ENCODE measurements around the gene PHETA1. TPM values are rescaled to one million over a fixed set of nuclear protein-coding genes. Genes with fewer than 3 reads are reported as not detected.

PHETA1 gene
- total and polyA plus RNA-seq, 2 of the 13 experiments (the other 11 are each of a cell fraction or from before 2014, with no cell fraction given): 11.3 to 20.8 TPM

DNA sequence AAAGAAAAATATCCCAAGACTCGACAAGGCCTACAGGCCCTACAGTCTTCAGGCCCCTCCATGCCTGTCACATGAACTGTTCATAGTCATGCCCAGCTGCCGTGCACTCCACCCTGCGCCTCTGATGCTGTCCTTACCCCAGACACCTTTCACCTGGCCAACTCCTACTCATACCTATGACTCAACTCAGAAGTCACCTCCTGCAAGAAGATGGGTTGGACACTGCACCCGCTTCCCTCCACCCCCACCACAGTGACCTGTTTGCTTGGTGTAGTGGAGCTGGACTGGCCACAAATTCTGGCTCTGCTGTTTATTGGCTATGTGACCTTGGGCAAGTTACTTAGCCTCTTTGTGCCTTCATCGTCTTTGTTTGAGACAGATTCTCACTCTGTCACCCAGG, 56.2 kb downstream of the PHETA1 start:
- no peak overlapping the region for H3K4me3 ChIP-seq (replicated peaks in 1 of 3; ENCODE audit: insufficient read depth in 1 of 3, low read depth in 2 of 3, low read length in 3 of 3)
- ATAC-seq (no peak), DNase-seq (ENCODE audit: low spot score) (no peak), FAIRE-seq (no peak)
- H3K4me1 ChIP-seq (ENCODE audit: insufficient read depth, low read length): no peaks in the 10 kb centered on the region
- no peak overlapping the region for H3K27ac ChIP-seq (ENCODE audit: extremely low read length, insufficient read depth, low read length)
- ChIA-PET CTCF (ENCODE audit: low intra/inter-chr PET ratio, low total read pairs) (no interaction called here), POLR2A (no interaction called here)
- H3K79me2 ChIP-seq (ENCODE audit: insufficient read depth, low read length): no peaks in the 10 kb centered on the region
- no peaks in the 10 kb centered on the region for H3K36me3 ChIP-seq (replicated peaks in 1 of 2; ENCODE audit: control insufficient read depth in 1 of 2, insufficient read depth in 2 of 2, low read length in 2 of 2)
- intact Hi-C loops (cut with micrococcal nuclease; ENCODE audit: unreplicated experiment): loop anchor here (1.0 to 5.0 kb wide), 2 partner anchors 288 to 375 kb away; no protein-coding TSS in a partner anchor
- H3K9ac ChIP-seq (ENCODE audit: insufficient read depth, low read depth, low read length): no peak overlapping the region
- TF ChIP-seq GLI4 (CRISPR knock-in tag; IDR thresholded peaks at IDR 0.05; ENCODE audit: borderline replicate concordance): no peak
- no peak for TF ChIP-seq ZNF367 (CRISPR knock-in tag; IDR thresholded peaks at IDR 0.05; ENCODE audit: borderline replicate concordance)
- TF ChIP-seq ZBTB38 (CRISPR knock-in tag; IDR thresholded peaks at IDR 0.05): no peak
- no peak for TF ChIP-seq RAD51 (IDR thresholded peaks at IDR 0.05; ENCODE audit: borderline replicate concordance)
- no peak for TF ChIP-seq HCFC1 (IDR thresholded peaks at IDR 0.05; ENCODE audit: low read depth, low read length)
- no peak for TF ChIP-seq ZNF235 (CRISPR knock-in tag; IDR thresholded peaks at IDR 0.05; ENCODE audit: borderline replicate concordance)
- no peak for TF ChIP-seq ZNF337 (CRISPR knock-in tag; IDR thresholded peaks at IDR 0.05; ENCODE audit: borderline replicate concordance, low read depth)
- TF ChIP-seq, protein P1, sequence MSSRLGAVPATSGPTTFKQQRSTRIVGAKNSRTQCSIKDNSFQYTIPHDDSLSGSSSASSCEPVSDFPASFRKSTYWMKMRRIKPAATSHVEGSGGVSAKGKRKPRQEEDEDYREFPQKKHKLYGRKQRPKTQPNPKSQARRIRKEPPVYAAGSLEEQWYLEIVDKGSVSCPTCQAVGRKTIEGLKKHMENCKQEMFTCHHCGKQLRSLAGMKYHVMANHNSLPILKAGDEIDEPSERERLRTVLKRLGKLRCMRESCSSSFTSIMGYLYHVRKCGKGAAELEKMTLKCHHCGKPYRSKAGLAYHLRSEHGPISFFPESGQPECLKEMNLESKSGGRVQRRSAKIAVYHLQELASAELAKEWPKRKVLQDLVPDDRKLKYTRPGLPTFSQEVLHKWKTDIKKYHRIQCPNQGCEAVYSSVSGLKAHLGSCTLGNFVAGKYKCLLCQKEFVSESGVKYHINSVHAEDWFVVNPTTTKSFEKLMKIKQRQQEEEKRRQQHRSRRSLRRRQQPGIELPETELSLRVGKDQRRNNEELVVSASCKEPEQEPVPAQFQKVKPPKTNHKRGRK (CRISPR knock-in tag; IDR thresholded peaks at IDR 0.05): no peak
- TF ChIP-seq SKI (IDR thresholded peaks at IDR 0.05; ENCODE audit: partially characterized antibody): no peak
- TF ChIP-seq, protein P2, sequence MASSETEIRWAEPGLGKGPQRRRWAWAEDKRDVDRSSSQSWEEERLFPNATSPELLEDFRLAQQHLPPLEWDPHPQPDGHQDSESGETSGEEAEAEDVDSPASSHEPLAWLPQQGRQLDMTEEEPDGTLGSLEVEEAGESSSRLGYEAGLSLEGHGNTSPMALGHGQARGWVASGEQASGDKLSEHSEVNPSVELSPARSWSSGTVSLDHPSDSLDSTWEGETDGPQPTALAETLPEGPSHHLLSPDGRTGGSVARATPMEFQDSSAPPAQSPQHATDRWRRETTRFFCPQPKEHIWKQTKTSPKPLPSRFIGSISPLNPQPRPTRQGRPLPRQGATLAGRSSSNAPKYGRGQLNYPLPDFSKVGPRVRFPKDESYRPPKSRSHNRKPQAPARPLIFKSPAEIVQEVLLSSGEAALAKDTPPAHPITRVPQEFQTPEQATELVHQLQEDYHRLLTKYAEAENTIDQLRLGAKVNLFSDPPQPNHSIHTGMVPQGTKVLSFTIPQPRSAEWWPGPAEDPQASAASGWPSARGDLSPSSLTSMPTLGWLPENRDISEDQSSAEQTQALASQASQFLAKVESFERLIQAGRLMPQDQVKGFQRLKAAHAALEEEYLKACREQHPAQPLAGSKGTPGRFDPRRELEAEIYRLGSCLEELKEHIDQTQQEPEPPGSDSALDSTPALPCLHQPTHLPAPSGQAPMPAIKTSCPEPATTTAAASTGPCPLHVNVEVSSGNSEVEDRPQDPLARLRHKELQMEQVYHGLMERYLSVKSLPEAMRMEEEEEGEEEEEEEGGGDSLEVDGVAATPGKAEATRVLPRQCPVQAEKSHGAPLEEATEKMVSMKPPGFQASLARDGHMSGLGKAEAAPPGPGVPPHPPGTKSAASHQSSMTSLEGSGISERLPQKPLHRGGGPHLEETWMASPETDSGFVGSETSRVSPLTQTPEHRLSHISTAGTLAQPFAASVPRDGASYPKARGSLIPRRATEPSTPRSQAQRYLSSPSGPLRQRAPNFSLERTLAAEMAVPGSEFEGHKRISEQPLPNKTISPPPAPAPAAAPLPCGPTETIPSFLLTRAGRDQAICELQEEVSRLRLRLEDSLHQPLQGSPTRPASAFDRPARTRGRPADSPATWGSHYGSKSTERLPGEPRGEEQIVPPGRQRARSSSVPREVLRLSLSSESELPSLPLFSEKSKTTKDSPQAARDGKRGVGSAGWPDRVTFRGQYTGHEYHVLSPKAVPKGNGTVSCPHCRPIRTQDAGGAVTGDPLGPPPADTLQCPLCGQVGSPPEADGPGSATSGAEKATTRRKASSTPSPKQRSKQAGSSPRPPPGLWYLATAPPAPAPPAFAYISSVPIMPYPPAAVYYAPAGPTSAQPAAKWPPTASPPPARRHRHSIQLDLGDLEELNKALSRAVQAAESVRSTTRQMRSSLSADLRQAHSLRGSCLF (CRISPR knock-in tag; IDR thresholded peaks at IDR 0.05; ENCODE audit: borderline replicate concordance): no peak
- in situ Hi-C loops (cut with HindIII; ENCODE audit: extremely low pct_ligation_motif_present, low pct_unique_long_range_greater_than_20kb): loop anchor here (10.0 kb wide), 1 partner anchor 378 kb away; no protein-coding TSS in a partner anchor
- no peaks in the 10 kb centered on the region for H4K20me1 ChIP-seq (ENCODE audit: insufficient read depth, low read length)
- no peak overlapping the region for H3K4me2 ChIP-seq (ENCODE audit: low read depth, low read length)
- peaks cover 2 to 11% of the 10 kb centered on the region in 2 experiments; a peak in 3 of 5 replicates for H3K27me3 ChIP-seq (ENCODE audit: control insufficient read depth in 1 of 2, insufficient read depth in 2 of 2, low read length in 2 of 2)
- no peak overlapping the region for H2AFZ ChIP-seq (ENCODE audit: low read length)
- H3K9me3 ChIP-seq (ENCODE audit: low read length): no peaks in the 10 kb centered on the region
- WGBS (ENCODE audit: low lambda C conversion rate): 45% methylated on average over 4 of the region's 5 CpGs
- no TSS peak for BruUV-seq (replicated peaks)
